Lower lobe of right lung (tissue), 2 donors: ENCODE measurements around the gene LMTK2. TPM values are rescaled to one million over a fixed set of nuclear protein-coding genes. Genes with fewer than 3 reads are reported as not detected.
A peak's percentile ranks its signal among the peaks of the same experiment; 100 is the strongest.

Experiments
- ATAC-seq, 2 donors: fragments of 200-7000 bp; cut with Tn5 transposase; one replicate each; pipeline ENCODE4 v1.9.1; 2020 to 2022; ENCODE audit warnings: mild to moderate bottlenecking in 2 of 2, moderate library complexity in 2 of 2
- DNase-seq: peaks from one replicate; pipeline ENCODE4 v3.0.0-alpha.2; 2020
- H3K27ac ChIP-seq: fragments of 200-600 bp; one replicate; pipeline ENCODE4 v1.8.0; 2022
- H3K27me3 ChIP-seq: fragments of 200-600 bp; one replicate; pipeline ENCODE4 v1.8.0; 2022; ENCODE audit warnings: low read depth
- H3K36me3 ChIP-seq: fragments of 200-600 bp; one replicate; pipeline ENCODE4 v1.8.0; 2022; ENCODE audit warnings: mild to moderate bottlenecking
- H3K4me1 ChIP-seq: fragments of 200-600 bp; one replicate; pipeline ENCODE4 v1.8.0; 2022
- H3K4me3 ChIP-seq: fragments of 200-600 bp; one replicate; pipeline ENCODE4 v1.8.0; 2022; ENCODE audit warnings: mild to moderate bottlenecking
- H3K9me3 ChIP-seq: fragments of 200-600 bp; one replicate; pipeline ENCODE4 v1.8.0; 2022
- intact Hi-C: fragments of 100-400 bp; cut with DNase I; formaldehyde crosslinking; loops from one replicate; pipeline ENCODE4 v1.11.0; 2022
- total RNA-seq: library from RNA; stranded (reverse); fragmentation: NEBNext Ultra II Directional; extraction: Animal tissue kit (Norgen Biotek cat#: 25700); gene quantifications from one replicate; pipeline ENCODE4 v1.2.1, GENCODE V29; 2021
- TF ChIP-seq, protein P1 (sequence below): fragments of 200-600 bp; IDR thresholded peaks from one replicate; pipeline ENCODE4 v1.8.0; 2022; ENCODE audit warnings: antibody characterized with exemption, mild to moderate bottlenecking
- donor health status: DM: no; HTN: yes; CAD: no; lungs with severe emphysema.

Gene LMTK2
- total RNA-seq, 1 donor from 2014 or later = 24.5 TPM

DNA sequence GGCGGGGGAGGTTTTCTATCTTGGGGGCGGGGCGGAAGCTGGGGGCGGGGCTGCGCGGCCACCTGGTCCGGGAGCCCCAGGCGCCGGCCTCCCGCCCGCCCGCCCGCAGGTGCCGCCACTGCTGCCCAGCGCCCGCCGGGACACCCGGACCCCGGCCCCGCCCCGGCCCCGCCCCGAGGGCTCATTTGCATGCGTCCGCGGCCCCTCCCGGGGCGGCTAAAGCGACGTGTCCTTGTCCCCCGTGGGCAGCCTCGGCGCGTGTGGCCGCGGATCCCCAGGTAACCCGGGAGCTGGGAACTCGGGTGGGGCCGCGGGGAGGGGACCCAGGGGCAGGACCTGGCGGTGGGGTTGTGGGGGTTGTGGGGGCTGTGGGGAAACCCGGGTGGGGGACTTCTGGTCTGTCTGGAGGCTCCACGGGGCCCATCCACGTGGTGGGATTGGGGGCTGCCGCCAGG is 104.6 kb downstream of the LMTK2 start, which contains the start of gene BHLHA15:
TSS of gene BHLHA15 (plus strand) at position 219 of the 455 bp plus-strand sequence. CDS start 871 bp downstream, outside the sequence.
- peak; percentile 63 to 64 for ATAC-seq
- TF ChIP-seq, protein P1, sequence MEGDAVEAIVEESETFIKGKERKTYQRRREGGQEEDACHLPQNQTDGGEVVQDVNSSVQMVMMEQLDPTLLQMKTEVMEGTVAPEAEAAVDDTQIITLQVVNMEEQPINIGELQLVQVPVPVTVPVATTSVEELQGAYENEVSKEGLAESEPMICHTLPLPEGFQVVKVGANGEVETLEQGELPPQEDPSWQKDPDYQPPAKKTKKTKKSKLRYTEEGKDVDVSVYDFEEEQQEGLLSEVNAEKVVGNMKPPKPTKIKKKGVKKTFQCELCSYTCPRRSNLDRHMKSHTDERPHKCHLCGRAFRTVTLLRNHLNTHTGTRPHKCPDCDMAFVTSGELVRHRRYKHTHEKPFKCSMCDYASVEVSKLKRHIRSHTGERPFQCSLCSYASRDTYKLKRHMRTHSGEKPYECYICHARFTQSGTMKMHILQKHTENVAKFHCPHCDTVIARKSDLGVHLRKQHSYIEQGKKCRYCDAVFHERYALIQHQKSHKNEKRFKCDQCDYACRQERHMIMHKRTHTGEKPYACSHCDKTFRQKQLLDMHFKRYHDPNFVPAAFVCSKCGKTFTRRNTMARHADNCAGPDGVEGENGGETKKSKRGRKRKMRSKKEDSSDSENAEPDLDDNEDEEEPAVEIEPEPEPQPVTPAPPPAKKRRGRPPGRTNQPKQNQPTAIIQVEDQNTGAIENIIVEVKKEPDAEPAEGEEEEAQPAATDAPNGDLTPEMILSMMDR = no peak
- H3K9me3 ChIP-seq = no peaks in the 10 kb centered on the region
- intact Hi-C loops = no loop called here
- H3K27me3 ChIP-seq = no peaks in the 10 kb centered on the region
- H3K36me3 ChIP-seq = peaks cover 21% of the 10 kb centered on the region
- peak within 1 kb of the TSS; percentile 6 for H3K27ac ChIP-seq
- H3K4me3 ChIP-seq = peak within 1 kb of the TSS; percentile 30
- no peaks in the 10 kb centered on the region for H3K4me1 ChIP-seq
- DNase-seq = peak; percentile 73

GRCh38 chr7:98211676-98212531 is 105.2 kb downstream of the LMTK2 start:
- DNase-seq (peak; percentile 47), ATAC-seq (peak; percentile 22 to 25)
- no peaks in the 10 kb centered on the region for H3K9me3 ChIP-seq
- peak overlapping the region; percentile 6 for H3K27ac ChIP-seq
- no peaks in the 10 kb centered on the region for H3K4me1 ChIP-seq
- H3K4me3 ChIP-seq = peak overlapping the region; percentile 27
- H3K27me3 ChIP-seq = no peaks in the 10 kb centered on the region
- H3K36me3 ChIP-seq = peaks cover 21% of the 10 kb centered on the region
- intact Hi-C loops = no loop called here
- TF ChIP-seq, protein P1 = no peak

- TF ChIP-seq, protein P1 = no peak
- Histone ChIP-seq H3K27me3 (no peaks in the 10 kb centered on the region), H3K4me3 (no peak overlapping the region), H3K4me1 (no peaks in the 10 kb centered on the region), H3K36me3 (peaks cover 23% of the 10 kb centered on the region), H3K9me3 (no peaks in the 10 kb centered on the region), H3K27ac (no peak overlapping the region)
- intact Hi-C loops = no loop called here
- DNase-seq (peak; percentile 42), ATAC-seq (no peak)
Measured at GRCh38 chr7:98212532-98213041, 105.9 kb downstream of the LMTK2 start.

GRCh38 chr7:98213296-98213887 is 106.7 kb downstream of the LMTK2 start:
- intact Hi-C loops = no loop called here
- no peaks in the 10 kb centered on the region for H3K4me1 ChIP-seq
- H3K27me3 ChIP-seq = no peaks in the 10 kb centered on the region
- peak in 1 of 2 donors; percentile 3 for ATAC-seq
- peak; percentile 30 for DNase-seq
- H3K9me3 ChIP-seq = no peaks in the 10 kb centered on the region
- H3K4me3 ChIP-seq = no peak overlapping the region
- peaks cover 29% of the 10 kb centered on the region for H3K36me3 ChIP-seq
- TF ChIP-seq, protein P1 = no peak
- H3K27ac ChIP-seq = no peak overlapping the region

GRCh38 chr7:98213888-98214810 is 107.5 kb downstream of the LMTK2 start:
- Histone ChIP-seq H3K27ac (no peak overlapping the region), H3K27me3 (no peaks in the 10 kb centered on the region), H3K9me3 (no peaks in the 10 kb centered on the region), H3K4me3 (no peak overlapping the region), H3K36me3 (peaks cover 29% of the 10 kb centered on the region), H3K4me1 (no peaks in the 10 kb centered on the region)
- ATAC-seq (no peak), DNase-seq (peak; percentile 39)
- intact Hi-C loops = no loop called here
- TF ChIP-seq, protein P1 = no peak
